Panc1 (cell line): Measurements from ENCODE around the gene MYLK. TPM values are rescaled to one million over a fixed set of nuclear protein-coding genes. Genes with fewer than 3 reads are reported as not detected.

Experiments used
- ATAC-seq: fragments of 200-7000 bp; cut with Tn5 transposase; 2 replicates; pipeline ENCODE4 v1.9.1; 2020; ENCODE audit warnings: mild to moderate bottlenecking, moderate library complexity
- BruUV-seq: library from RNA; stranded (reverse); fragments of 400-500 nt; replicated peaks from 2 replicates; lab custom pipeline; 2021; lab: Mats Ljungman, UMichigan
- CTCF ChIA-PET: fragments of 300-600 bp; sonication (Branson Sonifier 250); formaldehyde crosslinking; loops from one replicate; lab custom pipeline; 2022; ENCODE audit warnings: antibody characterized with exemption; lab: Charles Lee
- POLR2A ChIA-PET: fragments of 300-600 bp; sonication (Branson Sonifier 250); formaldehyde crosslinking; loops from one replicate; lab custom pipeline; 2022; ENCODE audit warnings: antibody characterized with exemption; lab: Charles Lee
- DNase-seq: peaks from one replicate; pipeline ENCODE4 v3.0.0-alpha.2; 2010; ENCODE audit warnings: low read depth, low spot score
- H3K27ac ChIP-seq: 2 replicates; pipeline ENCODE4 v1.5.1; 2011; ENCODE audit warnings: mild to moderate bottlenecking, low read length, inconsistent platforms
- H3K27me3 ChIP-seq: fragments of 200-500 bp; sonication (Bioruptor generic); 2 replicates; pipeline ENCODE4 v1.6.0; 2014; ENCODE audit warnings: low read length, inconsistent platforms; ENCODE audit not compliant: control insufficient read depth, insufficient read depth
- H3K36me3 ChIP-seq: fragments of 200-500 bp; sonication (Bioruptor generic); 2 replicates; pipeline ENCODE4 v1.5.1; 2014; ENCODE audit warnings: inconsistent platforms, mild to moderate bottlenecking, low read length, moderate library complexity; ENCODE audit not compliant: control insufficient read depth, insufficient read depth
- H3K4me1 ChIP-seq: 2 replicates; pipeline ENCODE4 v1.5.1; 2011; ENCODE audit warnings: inconsistent platforms, mild to moderate bottlenecking, low read length, moderate library complexity; ENCODE audit not compliant: control insufficient read depth, insufficient read depth
- H3K4me3 ChIP-seq, 2 experiments: 2 replicates each; pipeline ENCODE4 v1.5.1; 2011 to 2012; ENCODE audit warnings: low read depth in 2 of 2, low read length in 2 of 2, mild to moderate bottlenecking in 2 of 2, inconsistent platforms in 1 of 2, moderate library complexity in 1 of 2
- H3K9me3 ChIP-seq: fragments of 200-500 bp; sonication (Bioruptor generic); 2 replicates; pipeline ENCODE4 v1.5.1; 2014; ENCODE audit warnings: low read depth, mild to moderate bottlenecking, inconsistent platforms, low read length, moderate library complexity; ENCODE audit not compliant: control insufficient read depth, insufficient read depth
- CTCF ChIP-seq: fragments of 450-650 bp; IDR thresholded peaks from 2 replicates; pipeline ENCODE4 v1.5.1; 2017; ENCODE audit warnings: mild to moderate bottlenecking
- POLR2AphosphoS5 ChIP-seq: IDR thresholded peaks from 2 replicates; pipeline ENCODE4 v1.6.1; 2012; ENCODE audit warnings: mild to moderate bottlenecking, low read depth, low read length, moderate library complexity
- REST ChIP-seq, 2 experiments: IDR thresholded peaks; 2 replicates each; pipeline ENCODE4 v1.6.1; 2011 to 2012; ENCODE audit warnings: low read depth in 2 of 2, control low read depth in 1 of 2, low read length in 1 of 2, mild to moderate bottlenecking in 1 of 2, moderate library complexity in 1 of 2; ENCODE audit not compliant: insufficient read depth in 1 of 2
- SIN3A ChIP-seq: IDR thresholded peaks from 2 replicates; pipeline ENCODE4 v1.6.1; 2012; ENCODE audit warnings: low read depth, mild to moderate bottlenecking, low read length, moderate library complexity, borderline replicate concordance; ENCODE audit not compliant: insufficient read depth
- TCF7L2 ChIP-seq: IDR thresholded peaks from 2 replicates; pipeline ENCODE4 v1.6.1; 2011; ENCODE audit warnings: mild to moderate bottlenecking, low read depth, low read length, inconsistent platforms
- in situ Hi-C: cut with HindIII; loops from 2 replicates; pipeline ENCODE4 v1.10.0; 2016; ENCODE audit warnings: low sequenced_read_pairs, low pct_unique_long_range_greater_than_20kb
- intact Hi-C: fragments of 100-400 bp; cut with micrococcal nuclease; formaldehyde crosslinking; loops from one replicate; pipeline ENCODE4 v1.10.0; 2022; ENCODE audit not compliant: unreplicated experiment
- total RNA-seq: library from RNA; stranded (reverse); gene quantifications from one replicate; pipeline ENCODE4 v1.2.1, GENCODE V29; 2021; ENCODE audit not compliant: unreplicated experiment

MYLK gene
- total RNA-seq, 1 experiment from 2014 or later: 29.7 TPM

- ATAC-seq: no peak
- Histone ChIP-seq H3K9me3 (no peaks in the 10 kb centered on the region), H3K4me3 (no peak overlapping the region), H3K27ac (no peak overlapping the region), H3K36me3 (peaks cover 35% of the 10 kb centered on the region), H3K27me3 (no peaks in the 10 kb centered on the region), H3K4me1 (no peaks in the 10 kb centered on the region)
- ChIA-PET CTCF (interaction anchor here (0.7 kb wide), 1 partner anchor 64 kb away, joined by 4 read pairs; no protein-coding TSS in a partner anchor), POLR2A (interaction anchor here (0.6 kb wide), 1 partner anchor 12 kb away, joined by 3 read pairs; no protein-coding TSS in a partner anchor)
- no TSS peak for BruUV-seq
- no peak for DNase-seq
- intact Hi-C loops: no loop called here
- in situ Hi-C loops: no loop called here
- no peak for TF ChIP-seq REST (IDR thresholded peaks at IDR 0.05; ENCODE audit: insufficient read depth in 1 of 2, low read depth in 2 of 2, low read length in 1 of 2)
- TF ChIP-seq SIN3A: no peak
- no peak for TF ChIP-seq CTCF
- TF ChIP-seq TCF7L2: no peak
- no peak for TF ChIP-seq POLR2AphosphoS5
Measured at GRCh38 chr3:123576122-123576521, 308.0 kb downstream of the MYLK start.

GRCh38 chr3:123571973-123572365 lies 312.2 kb downstream of the MYLK start:
- in situ Hi-C loops: no loop called here
- CTCF ChIA-PET: no interaction called here
- Histone ChIP-seq H3K27me3 (no peaks in the 10 kb centered on the region), H3K36me3 (peaks cover 26% of the 10 kb centered on the region), H3K27ac (no peak overlapping the region), H3K9me3 (no peaks in the 10 kb centered on the region), H3K4me3 (no peak overlapping the region), H3K4me1 (no peaks in the 10 kb centered on the region)
- intact Hi-C loops: no loop called here
- TF ChIP-seq CTCF: no peak
- TF ChIP-seq TCF7L2: no peak
- TF ChIP-seq POLR2AphosphoS5: no peak
- DNase-seq: no peak
- POLR2A ChIA-PET: interaction anchor here (0.6 kb wide), 1 partner anchor 42 kb away, joined by 3 read pairs; no protein-coding TSS in a partner anchor
- no TSS peak for BruUV-seq
- no peak for ATAC-seq
